ENCODE data around the gene FOXO3.

DNA sequence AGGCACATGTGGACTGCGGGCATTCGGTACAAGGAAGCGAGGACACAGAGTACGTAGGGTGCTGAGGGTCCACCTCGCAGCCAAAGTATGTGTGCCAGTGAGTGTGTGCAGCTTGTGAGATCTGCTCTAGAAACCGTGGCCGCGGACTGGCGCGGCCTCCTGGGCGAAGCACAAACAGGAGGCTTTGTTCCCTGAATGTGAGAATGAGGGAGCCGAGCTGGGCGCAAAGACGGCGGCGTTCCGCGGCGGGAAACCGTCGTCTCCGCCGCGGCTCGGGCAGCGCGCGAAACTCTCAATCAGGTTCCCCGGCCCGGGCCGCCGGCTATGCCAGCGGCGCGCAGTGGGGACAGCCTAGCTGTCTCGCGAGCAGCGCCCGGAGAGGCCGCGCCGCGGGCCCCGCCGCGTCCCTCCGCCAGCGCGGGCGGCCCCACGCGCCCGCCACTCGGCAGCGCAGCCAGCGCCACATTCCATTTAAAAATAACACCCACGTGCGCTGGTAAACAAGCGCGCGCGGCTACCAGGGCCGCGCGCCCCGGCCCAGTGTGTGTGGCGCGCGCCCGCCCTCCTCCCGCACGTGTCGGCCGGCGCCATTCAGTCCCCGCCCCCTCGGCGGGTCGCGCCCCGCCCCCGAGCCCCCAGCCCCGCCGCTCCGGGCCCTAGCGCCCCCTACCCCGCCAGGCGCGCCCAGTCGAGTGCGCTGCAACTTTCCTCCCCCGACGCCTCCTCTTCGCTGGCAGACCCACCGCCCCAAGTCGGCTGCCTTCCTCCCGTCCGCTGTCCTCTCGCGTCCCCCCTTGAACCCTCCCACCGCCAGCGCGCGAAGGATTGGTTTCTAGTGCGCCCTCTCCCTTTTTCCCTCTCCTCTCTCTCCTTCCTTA, 3.0 kb upstream of the FOXO3 start:
- TF ChIP-seq, protein P1, sequence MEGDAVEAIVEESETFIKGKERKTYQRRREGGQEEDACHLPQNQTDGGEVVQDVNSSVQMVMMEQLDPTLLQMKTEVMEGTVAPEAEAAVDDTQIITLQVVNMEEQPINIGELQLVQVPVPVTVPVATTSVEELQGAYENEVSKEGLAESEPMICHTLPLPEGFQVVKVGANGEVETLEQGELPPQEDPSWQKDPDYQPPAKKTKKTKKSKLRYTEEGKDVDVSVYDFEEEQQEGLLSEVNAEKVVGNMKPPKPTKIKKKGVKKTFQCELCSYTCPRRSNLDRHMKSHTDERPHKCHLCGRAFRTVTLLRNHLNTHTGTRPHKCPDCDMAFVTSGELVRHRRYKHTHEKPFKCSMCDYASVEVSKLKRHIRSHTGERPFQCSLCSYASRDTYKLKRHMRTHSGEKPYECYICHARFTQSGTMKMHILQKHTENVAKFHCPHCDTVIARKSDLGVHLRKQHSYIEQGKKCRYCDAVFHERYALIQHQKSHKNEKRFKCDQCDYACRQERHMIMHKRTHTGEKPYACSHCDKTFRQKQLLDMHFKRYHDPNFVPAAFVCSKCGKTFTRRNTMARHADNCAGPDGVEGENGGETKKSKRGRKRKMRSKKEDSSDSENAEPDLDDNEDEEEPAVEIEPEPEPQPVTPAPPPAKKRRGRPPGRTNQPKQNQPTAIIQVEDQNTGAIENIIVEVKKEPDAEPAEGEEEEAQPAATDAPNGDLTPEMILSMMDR (IDR thresholded peaks at IDR 0.05; ENCODE audit: low read depth, low read length, poor library complexity, severe bottlenecking), result no peak
- TF ChIP-seq EZH2phosphoT487 (IDR thresholded peaks at IDR 0.05; ENCODE audit: borderline replicate concordance, low read length), result no peak

Measured in DOHH2 (cell line).